Subcutaneous adipose tissue (tissue), 4 donors: ENCODE data around the gene ATXN7L3. TPM values are rescaled to one million over a fixed set of nuclear protein-coding genes. Genes with fewer than 3 reads are reported as not detected.

Experiments
- CTCF ChIP-seq: fragments of 450-650 bp; IDR thresholded peaks from one replicate; pipeline ENCODE4 v1.5.1; 2016; ENCODE audit warnings: low read depth, mild to moderate bottlenecking, control low read depth, antibody characterized with exemption, moderate library complexity
- total RNA-seq, 4 donors: library from RNA; depleted of rRNA; stranded (reverse); fragments of >200 nt; gene quantifications; one replicate each; pipeline ENCODE4 v1.1.0, GENCODE V29; 2016

The ATXN7L3 gene
- total RNA-seq, 4 donors from 2014 or later = 11.7 to 31.6 (median 28.2) TPM

- TF ChIP-seq CTCF = no peak
Measured at GRCh38 chr17:44188576-44189403, 10.9 kb downstream of the ATXN7L3 start.

- TF ChIP-seq CTCF = no peak
Measured at GRCh38 chr17:44187131-44187899, 12.4 kb downstream of the ATXN7L3 start.

GRCh38 chr17:44186307-44187130 lies 13.2 kb downstream of the ATXN7L3 start, which contains the start of gene TMUB2:
TMUB2 (plus strand) TSS chr17:44186972; CDS start chr17:44187709, 737 bp downstream.
- no peak for TF ChIP-seq CTCF

GRCh38 chr17:44184212-44184810 lies 15.4 kb downstream of the ATXN7L3 start:
- TF ChIP-seq CTCF = no peak

GRCh38 chr17:44183024-44183423 lies 16.7 kb downstream of the ATXN7L3 start:
- no peak for TF ChIP-seq CTCF

- TF ChIP-seq CTCF = no peak
Measured at GRCh38 chr17:44178133-44178532, 21.6 kb downstream of the ATXN7L3 start.
